HG03439 (cell line): ENCODE results near the gene SH3D19.
"Not testable (repeated sequence)": the region's sequence is repeated elsewhere in the genome, so short reads cannot be mapped to it uniquely, and the experiment has no call there.

Experiments
- ATAC-seq: cut with Tn5 transposase; IDR thresholded peaks from one replicate; pipeline ENCODE4 v1.9.1; 2021; ENCODE audit warnings: mild to moderate bottlenecking, moderate library complexity; ENCODE audit not compliant: unreplicated experiment

Gene SH3D19

DNA sequence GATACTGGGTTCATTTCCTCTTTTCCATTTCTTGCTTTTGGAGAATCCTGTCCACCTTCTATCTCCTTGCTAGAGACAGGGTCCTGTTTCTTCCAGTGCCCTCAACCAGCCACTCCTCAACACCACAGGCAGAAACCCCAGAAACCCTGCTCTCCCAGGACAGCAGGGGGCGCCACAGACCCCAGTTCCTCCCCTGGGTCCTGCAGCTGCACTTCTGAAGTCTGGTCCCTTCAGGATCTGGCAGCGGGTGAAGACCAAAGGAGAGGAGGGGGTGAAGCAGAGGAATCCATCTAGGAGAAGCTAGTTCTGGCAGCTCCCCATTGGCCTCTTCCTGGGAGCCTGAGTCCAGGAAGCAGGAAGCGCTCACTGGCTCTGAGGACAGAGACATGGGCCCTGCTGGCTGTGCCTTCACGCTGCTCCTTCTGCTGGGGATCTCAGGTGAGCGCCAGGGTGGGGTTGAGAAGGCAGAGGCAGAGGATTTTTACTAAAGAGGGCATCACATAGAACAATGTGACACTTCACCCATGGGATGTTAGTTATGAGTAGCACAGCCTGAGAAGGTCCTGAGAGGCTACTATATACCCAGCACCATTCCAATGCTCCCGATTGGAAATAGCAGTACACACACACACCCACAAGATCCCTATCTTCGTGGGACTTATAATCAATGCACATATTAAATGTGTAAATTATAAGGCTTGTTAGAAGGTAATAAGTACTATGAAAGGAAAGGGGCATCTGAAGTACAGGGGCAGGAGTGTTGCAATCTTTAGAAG, 48.4 kb downstream of the SH3D19 start, which contains the start of gene PRSS48:
TSS of gene PRSS48 (plus strand) at position 375 of the 776 bp plus-strand sequence. CDS start at position 387, 12 bp downstream.
- no peak for ATAC-seq

GRCh38 chr4:151268905-151269304, 56.5 kb downstream of the SH3D19 start:
- not testable (repeated sequence) for ATAC-seq

GRCh38 chr4:151267822-151268535, 57.4 kb downstream of the SH3D19 start:
- no peak for ATAC-seq

DNA sequence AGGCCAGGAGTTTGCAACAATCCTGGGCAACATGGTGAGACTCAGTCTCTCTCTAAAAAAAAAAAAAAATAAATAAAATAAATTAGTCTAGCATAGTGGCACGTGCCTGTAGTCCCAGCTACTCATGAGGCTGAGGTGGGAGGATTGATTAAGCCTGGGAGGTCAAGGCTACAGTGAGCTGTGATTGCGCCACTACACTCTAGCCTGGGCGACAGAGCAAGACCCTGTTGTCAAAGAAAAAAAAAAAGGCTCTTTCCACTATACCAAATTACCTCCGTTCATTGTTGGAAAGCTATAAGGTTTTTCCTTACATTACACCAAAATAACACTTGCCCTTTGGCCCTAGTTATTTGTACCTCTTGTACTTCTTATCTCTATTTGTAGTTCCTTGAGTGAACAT, 58.3 kb downstream of the SH3D19 start:
- no peak for ATAC-seq

DNA sequence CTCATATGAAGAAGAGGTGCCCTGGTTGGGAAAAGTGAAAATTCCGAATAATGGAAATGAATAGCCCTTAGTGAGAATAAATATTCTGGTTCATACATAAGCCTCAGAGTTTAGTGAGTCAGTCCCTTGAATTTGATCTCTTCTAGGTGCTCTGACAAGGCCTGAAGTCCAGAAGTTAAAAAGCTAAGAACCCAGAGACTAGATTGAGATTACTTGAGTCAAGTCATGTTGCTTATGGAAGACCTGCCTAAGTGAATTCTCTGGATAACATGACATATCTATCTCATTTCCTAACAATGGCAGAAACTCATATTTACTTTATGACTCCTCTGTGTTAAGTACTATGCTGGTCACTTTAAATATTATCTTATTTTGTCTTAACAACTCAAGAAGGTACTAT, 58.9 kb downstream of the SH3D19 start:
- no peak for ATAC-seq

DNA sequence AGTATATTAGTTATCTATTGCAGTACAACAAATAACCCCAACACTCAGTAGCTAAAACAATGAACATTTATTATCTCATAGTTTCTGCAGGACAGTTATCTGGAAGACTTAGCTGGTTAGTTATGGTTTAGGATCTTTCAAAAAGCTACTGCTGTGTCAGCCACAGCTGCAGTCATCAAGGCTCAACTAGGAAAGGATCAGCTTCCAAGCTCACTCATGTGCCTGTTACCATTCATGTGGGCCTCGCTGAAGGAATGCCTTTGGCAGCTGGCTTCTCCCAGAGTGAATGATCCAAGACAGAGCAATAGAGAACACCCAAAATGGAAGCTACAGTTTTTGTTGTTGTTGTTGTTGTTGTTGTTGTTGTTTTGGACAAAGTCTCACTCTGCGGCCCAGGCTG, 62.0 kb downstream of the SH3D19 start:
- ATAC-seq = no peak

DNA sequence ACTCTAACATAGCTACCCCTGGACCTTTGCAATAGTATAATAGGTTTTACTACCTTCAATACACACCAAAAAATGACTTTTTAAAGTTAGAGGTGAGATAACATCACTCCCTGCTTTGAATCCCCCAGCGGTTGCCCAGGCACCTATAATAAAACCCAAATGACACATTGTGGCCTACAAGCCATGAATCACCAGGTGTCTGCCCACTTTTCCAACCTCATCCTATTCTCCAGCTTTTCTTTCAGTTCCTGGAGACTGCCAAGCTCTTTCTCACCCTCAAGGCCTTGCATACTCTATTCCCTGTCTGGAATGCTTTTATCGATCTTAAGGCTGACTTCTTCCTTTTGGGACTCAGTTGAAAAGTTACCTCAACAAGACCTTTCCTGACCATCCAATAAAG, 64.9 kb downstream of the SH3D19 start:
- no peak for ATAC-seq

GRCh38 chr4:151259752-151260151, 65.7 kb downstream of the SH3D19 start:
- no peak for ATAC-seq

GRCh38 chr4:151257704-151258103, 67.7 kb downstream of the SH3D19 start:
- ATAC-seq = no peak

- ATAC-seq = no peak
These were observed 69.3 kb downstream of the SH3D19 start for GRCh38 chr4:151256134-151256533.

DNA sequence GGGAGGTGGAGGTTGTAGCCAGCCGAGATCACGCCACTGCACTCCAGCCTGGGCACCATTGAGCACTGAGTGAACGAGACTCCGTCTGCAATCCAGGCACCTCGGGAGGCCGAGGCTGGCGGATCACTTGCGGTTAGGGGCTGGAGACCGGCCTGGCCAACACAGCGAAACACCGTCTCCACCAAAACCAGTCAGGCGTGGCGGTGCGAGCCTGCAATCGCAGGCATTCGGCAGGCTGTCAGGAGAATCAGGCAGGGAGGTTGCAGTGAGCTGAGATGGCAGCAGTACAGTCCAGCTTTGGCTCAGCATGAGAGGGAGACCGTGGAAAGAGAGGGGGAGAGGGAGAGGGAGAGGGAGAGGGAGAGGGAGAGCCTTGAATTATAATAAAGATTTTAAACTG, 69.7 kb downstream of the SH3D19 start:
- not testable (repeated sequence) for ATAC-seq

DNA sequence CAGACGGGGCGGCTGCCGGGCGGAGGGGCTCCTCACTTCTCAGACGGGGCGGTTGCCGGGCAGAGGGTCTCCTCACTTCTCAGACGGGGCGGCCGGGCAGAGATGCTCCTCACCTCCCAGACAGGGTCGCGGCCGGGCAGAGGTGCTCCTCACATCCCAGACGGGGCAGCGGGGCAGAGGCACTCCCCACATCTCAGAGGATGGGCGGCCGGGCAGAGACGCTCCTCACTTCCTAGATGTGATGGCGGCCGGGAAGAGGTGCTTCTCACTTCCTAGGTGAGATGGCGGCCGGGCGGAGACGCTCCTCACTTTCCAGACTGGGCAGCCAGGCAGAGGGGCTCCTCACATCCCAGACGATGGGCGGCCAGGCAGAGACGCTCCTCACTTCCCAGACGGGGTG, 70.2 kb downstream of the SH3D19 start:
- ATAC-seq = not testable (repeated sequence)

- ATAC-seq = no peak
These were observed 73.7 kb downstream of the SH3D19 start for GRCh38 chr4:151251603-151252304.

DNA sequence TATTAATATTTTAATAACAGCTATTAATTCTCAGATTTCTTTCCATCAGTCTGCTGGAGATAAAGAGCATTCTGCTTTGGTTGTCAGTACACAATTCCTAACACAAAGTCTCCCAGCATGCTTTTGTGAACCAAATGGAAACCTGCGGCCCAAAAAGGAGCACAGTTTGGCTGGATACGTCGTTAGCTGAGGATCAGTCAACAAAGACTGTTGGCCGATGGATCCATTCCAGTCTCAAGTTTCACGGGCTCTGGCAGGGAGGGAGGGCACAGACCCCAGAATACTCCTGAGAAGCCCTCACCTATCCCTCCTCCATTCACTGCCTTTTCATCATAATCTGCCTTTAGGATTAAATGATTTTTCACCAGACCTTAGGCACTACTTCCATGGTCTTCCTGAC, 74.7 kb downstream of the SH3D19 start:
- ATAC-seq = no peak

DNA sequence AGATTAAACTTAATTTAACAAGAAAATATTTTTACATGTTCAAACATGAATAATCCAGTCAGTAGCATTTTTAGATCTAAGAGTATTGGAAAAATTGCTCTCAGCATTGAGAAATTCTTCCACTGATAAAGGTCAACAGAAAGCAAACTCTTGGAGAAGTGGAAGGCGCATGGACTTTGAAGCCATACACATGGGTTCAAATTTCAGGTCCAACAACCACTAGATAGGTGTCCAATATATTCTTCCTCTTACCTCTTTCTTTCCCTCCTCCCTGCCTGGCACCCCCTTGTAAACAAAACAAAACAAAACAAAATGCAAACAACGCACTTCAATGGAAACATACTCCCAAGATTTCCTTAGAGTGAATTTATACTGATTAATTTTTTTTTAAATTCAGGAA, 76.9 kb downstream of the SH3D19 start:
- ATAC-seq = no peak

DNA sequence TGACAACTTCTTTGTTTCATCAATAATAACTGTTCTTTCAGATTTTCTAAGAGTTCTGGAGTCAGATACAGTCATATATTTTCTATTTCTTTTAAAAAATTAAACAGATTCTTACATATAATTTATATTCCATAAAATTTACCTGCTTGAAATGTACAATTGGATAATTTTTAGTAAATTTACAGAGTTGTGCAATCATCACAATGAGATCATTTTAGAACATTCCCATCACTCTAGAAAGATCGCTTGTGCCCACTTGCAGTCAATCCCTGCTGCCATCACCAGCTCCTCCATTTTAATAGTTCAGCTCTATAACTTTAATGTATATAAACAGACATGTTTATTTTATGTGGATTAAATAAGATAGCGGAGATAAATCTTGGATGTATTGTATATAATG, 78.0 kb downstream of the SH3D19 start:
- ATAC-seq = no peak

DNA sequence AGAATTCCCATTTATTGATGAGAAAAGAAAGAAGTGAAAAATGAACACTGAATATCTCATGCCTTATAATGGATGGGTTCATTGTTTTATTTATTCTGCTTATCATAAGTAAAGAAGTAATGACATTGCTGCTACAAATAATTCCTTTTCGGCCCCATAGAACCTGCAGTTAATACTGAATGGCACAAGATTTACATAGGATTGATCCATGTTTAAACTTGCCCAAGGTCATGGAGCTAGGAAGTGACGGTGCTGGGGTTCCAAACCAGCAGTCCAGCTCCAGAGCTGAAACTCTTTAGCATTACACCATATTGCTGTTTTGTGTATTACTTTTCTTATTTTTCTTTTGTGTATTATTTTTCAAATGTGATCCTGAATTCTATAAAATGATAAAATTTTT, 78.7 kb downstream of the SH3D19 start:
- ATAC-seq = no peak

GRCh38 chr4:151242305-151242704, 83.1 kb downstream of the SH3D19 start:
- no peak for ATAC-seq

- no peak for ATAC-seq
These were observed 85.8 kb downstream of the SH3D19 start for GRCh38 chr4:151239608-151240007.

DNA sequence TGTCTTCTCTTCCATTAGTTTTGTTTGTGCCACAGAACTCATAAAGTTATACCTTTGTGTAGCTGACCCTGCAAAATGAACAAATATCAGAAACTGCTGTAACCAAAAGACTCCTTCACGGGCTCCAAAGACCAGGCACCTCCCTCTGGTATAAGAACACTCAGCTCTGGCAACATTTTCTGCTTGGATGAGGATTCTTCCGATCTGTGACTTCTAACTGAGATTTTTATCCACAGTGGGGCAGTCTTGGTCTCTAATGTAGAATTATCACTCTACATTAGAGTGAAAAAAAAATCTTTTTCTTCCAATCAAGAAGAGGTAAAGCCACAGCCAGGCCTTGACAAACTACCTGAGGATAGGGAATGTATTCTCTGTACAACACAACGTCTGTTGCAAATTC, 86.9 kb downstream of the SH3D19 start:
- ATAC-seq = no peak

DNA sequence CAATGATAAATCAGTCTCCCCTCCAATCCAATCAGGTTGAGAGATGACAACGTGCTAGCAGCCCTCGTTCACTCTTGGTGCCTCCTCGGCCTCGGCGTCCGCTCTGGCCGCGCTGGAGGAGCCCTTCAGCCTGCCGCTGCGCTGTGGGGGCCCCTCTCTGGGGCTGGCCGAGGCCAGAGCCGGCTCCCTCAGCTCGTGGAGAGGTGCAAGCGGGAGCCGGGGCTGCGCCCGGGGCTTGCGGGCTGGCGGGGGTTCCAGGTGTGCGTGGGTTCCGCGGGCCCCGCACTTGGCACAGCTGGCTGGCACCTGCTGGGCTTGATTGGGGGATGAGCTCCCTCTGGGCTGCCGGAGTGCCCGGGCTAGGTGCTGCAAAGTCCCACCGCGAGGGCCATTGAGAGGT, 89.4 kb downstream of the SH3D19 start:
- no peak for ATAC-seq

DNA sequence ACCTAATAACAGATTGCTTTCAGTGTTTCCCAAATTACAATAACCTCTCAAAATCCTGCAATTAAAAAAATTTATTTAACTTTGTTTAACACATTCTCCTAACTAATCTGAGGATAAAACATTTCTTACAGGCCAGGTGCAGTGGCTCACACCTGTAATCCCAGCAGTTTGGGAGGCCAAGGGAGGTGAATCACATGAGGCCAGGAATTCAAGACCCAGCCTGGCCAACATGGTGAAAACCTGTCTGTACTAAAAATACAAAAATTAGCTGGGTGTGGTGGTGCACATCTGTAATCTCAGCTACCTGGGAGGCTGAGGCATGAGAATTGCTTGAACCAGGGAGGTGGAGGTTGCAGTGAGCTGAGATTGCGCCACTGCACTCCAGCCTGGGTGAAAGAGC, 90.0 kb downstream of the SH3D19 start:
- ATAC-seq = not testable (repeated sequence)
